ENCODE results near the gene SLC29A4.

Gene SLC29A4

GRCh38 chr7:5330288-5330687 lies 47.5 kb downstream of the SLC29A4 start:
- no peak for DNase-seq

- DNase-seq: no peak
Observed at GRCh38 chr7:5332579-5332978, 49.8 kb downstream of the SLC29A4 start.

- no peak for DNase-seq
Observed at GRCh38 chr7:5333121-5334045, 50.6 kb downstream of the SLC29A4 start.

- DNase-seq: no peak
Observed at GRCh38 chr7:5334671-5335070, 51.9 kb downstream of the SLC29A4 start.

GRCh38 chr7:5337047-5337446 lies 54.3 kb downstream of the SLC29A4 start:
- DNase-seq: no peak

GRCh38 chr7:5339955-5340354 lies 57.2 kb downstream of the SLC29A4 start:
- peak; percentile 18 for DNase-seq

GRCh38 chr7:5342631-5343030 lies 59.9 kb downstream of the SLC29A4 start:
- DNase-seq: no peak

- no peak for DNase-seq
Observed at GRCh38 chr7:5343884-5344283, 61.1 kb downstream of the SLC29A4 start.

GRCh38 chr7:5344342-5344741 lies 61.6 kb downstream of the SLC29A4 start:
- no peak for DNase-seq

- DNase-seq: no peak
Observed at GRCh38 chr7:5345171-5345570, 62.4 kb downstream of the SLC29A4 start.

- DNase-seq: no peak
Observed at GRCh38 chr7:5345671-5346070, 62.9 kb downstream of the SLC29A4 start.

GRCh38 chr7:5348134-5349004 lies 65.6 kb downstream of the SLC29A4 start:
- DNase-seq: no peak

- no peak for DNase-seq
Observed at GRCh38 chr7:5349005-5349380, 66.2 kb downstream of the SLC29A4 start.

GRCh38 chr7:5349437-5350173 lies 66.9 kb downstream of the SLC29A4 start:
- DNase-seq: no peak

GRCh38 chr7:5350174-5350463 lies 67.4 kb downstream of the SLC29A4 start:
- DNase-seq: no peak

GRCh38 chr7:5350600-5351385 lies 68.0 kb downstream of the SLC29A4 start:
- DNase-seq: no peak

GRCh38 chr7:5351507-5352265 lies 68.9 kb downstream of the SLC29A4 start:
- DNase-seq: no peak

- DNase-seq: no peak
Observed at GRCh38 chr7:5352440-5353010, 69.8 kb downstream of the SLC29A4 start.

GRCh38 chr7:5354460-5355232 lies 71.9 kb downstream of the SLC29A4 start:
- no peak for DNase-seq

Measured in activated CD4-positive, alpha-beta T cell treated with anti-CD3 and anti-CD28 coated beads, Interleukin-2, Interleukin-6, amounts not matched to agents 100 ng/mL and 50 ng/mL, durations not matched to agents 16 hours and 8 hours (primary cell).